GM19455 (cell line): Measurements from ENCODE around the gene HOXB6.

Experiments
- ATAC-seq: cut with Tn5 transposase; IDR thresholded peaks from one replicate; pipeline ENCODE4 v1.9.1; 2021; ENCODE audit not compliant: unreplicated experiment

The HOXB6 gene

GRCh38 chr17:48622857-48623256, 18.1 kb upstream of the HOXB6 start:
- ATAC-seq, result no peak

GRCh38 chr17:48621410-48622392, 16.9 kb upstream of the HOXB6 start:
- no peak for ATAC-seq

- no peak for ATAC-seq
Observed at GRCh38 chr17:48620461-48621139, 15.8 kb upstream of the HOXB6 start.

GRCh38 chr17:48619826-48620449, 15.2 kb upstream of the HOXB6 start:
- no peak for ATAC-seq

GRCh38 chr17:48618256-48618896, 13.6 kb upstream of the HOXB6 start:
- ATAC-seq, result no peak

- ATAC-seq, result no peak
Observed at GRCh38 chr17:48617471-48618255, 12.9 kb upstream of the HOXB6 start.

GRCh38 chr17:48616717-48617470, 12.1 kb upstream of the HOXB6 start:
- ATAC-seq, result no peak

- no peak for ATAC-seq
Observed at GRCh38 chr17:48615963-48616716, 11.4 kb upstream of the HOXB6 start.

GRCh38 chr17:48615047-48615962, 10.5 kb upstream of the HOXB6 start, which contains the start of gene HOXB8:
Gene HOXB8 (minus strand): TSS chr17:48615292. CDS start chr17:48614704, 588 bp downstream.
- ATAC-seq, result no peak

- no peak for ATAC-seq
Observed at GRCh38 chr17:48613862-48614694, 9.3 kb upstream of the HOXB6 start.

- ATAC-seq, result no peak
Observed at GRCh38 chr17:48612854-48613691, 8.3 kb upstream of the HOXB6 start.

- no peak for ATAC-seq
Observed at GRCh38 chr17:48612456-48612853, 7.7 kb upstream of the HOXB6 start.

GRCh38 chr17:48611681-48612455, 7.1 kb upstream of the HOXB6 start:
- ATAC-seq, result no peak

- no peak for ATAC-seq
Observed at GRCh38 chr17:48611213-48611612, 6.4 kb upstream of the HOXB6 start.
